Ovary (tissue), 9 donors: ENCODE data around the gene SLC10A1. TPM values are rescaled to one million over a fixed set of nuclear protein-coding genes. Genes with fewer than 3 reads are reported as not detected.
"Not testable (repeated sequence)": the region's sequence is repeated elsewhere in the genome, so short reads cannot be mapped to it uniquely, and the experiment has no call there.

Experiments used
- DNase-seq, 5 donors: peaks; one replicate each; pipeline ENCODE4 v3.0.0-alpha.2; 2019 to 2020
- H3K27ac ChIP-seq, 2 donors: fragments of 200-600 bp; one replicate each; pipeline versions ENCODE4 v1.5.1 to v1.8.0; 2019 to 2022
- H3K27me3 ChIP-seq: fragments of 200-600 bp; one replicate; pipeline ENCODE4 v1.8.0; 2022
- H3K36me3 ChIP-seq: fragments of 200-600 bp; sonication (generic); one replicate; pipeline ENCODE4 v1.5.1; 2019
- H3K4me1 ChIP-seq: one replicate; pipeline ENCODE4 v1.8.1; 2013; ENCODE audit warnings: mild to moderate bottlenecking, moderate library complexity; ENCODE audit not compliant: insufficient read depth
- H3K4me3 ChIP-seq: fragments of 200-600 bp; sonication (generic); one replicate; pipeline ENCODE4 v1.5.1; 2017
- H3K9me3 ChIP-seq, 2 donors: fragments of 200-600 bp in 1 of 2; sonication (generic) in 1 of 2; one replicate each; pipeline versions ENCODE4 v1.5.1 to v1.8.1; 2013 to 2019; ENCODE audit warnings: mild to moderate bottlenecking in 1 of 2, moderate library complexity in 1 of 2
- CTCF ChIP-seq, 3 donors: fragments of 450-650 bp in 2 of 3; fragments of 200-600 bp in 1 of 3; IDR thresholded peaks; one replicate each; pipeline versions ENCODE4 v1.5.1 to v1.8.0; 2016 to 2022; ENCODE audit warnings: antibody characterized with exemption in 3 of 3, mild to moderate bottlenecking in 1 of 3
- EP300 ChIP-seq: sonication (generic); formaldehyde crosslinking; IDR thresholded peaks from one replicate; pipeline ENCODE4 v1.6.1; 2017; ENCODE audit warnings: antibody characterized with exemption
- POLR2A ChIP-seq: fragments of 450-650 bp; IDR thresholded peaks from one replicate; pipeline ENCODE4 v1.6.1; 2017; ENCODE audit warnings: antibody characterized with exemption, mild to moderate bottlenecking, moderate library complexity
- WGBS, 3 donors: extraction: QIAGEN DNeasy Blood & Tissue Kit in 1 of 3; methylation state at CpG; one replicate each; pipeline versions ENCODE4 v1.1.5 to v1.1.7; 2013 to 2017; 5-methylcytosine and 5-hydroxymethylcytosine counted together
- intact Hi-C, 4 donors: fragments of 100-400 bp; cut with DNase I; formaldehyde crosslinking; loops; one replicate each; pipeline versions ENCODE4 v1.11.0 to v1.15.1; 2022 to 2023
- polyA plus RNA-seq, 2 donors: library from polyadenylated mRNA; stranded (reverse); fragments of 200-250 nt in 1 of 2; fragments of 350-450 nt in 1 of 2; fragmentation: Illumina TruSeq in 1 of 2; extraction: RNeasy Lipid Tissue Mini Kit (QIAGEN cat#74804) in 1 of 2; gene quantifications; one replicate each; pipeline ENCODE4 v1.2.3, GENCODE V29; 2013 to 2014
- total RNA-seq, 7 donors: library from RNA; depleted of rRNA in 2 of 7; stranded (reverse); fragments of >200 nt in 2 of 7; fragmentation: NEBNext Ultra II Directional in 3 of 7; extraction: Animal tissue kit (Norgen Biotek cat#: 25700) in 3 of 7; gene quantifications; one replicate each; pipeline versions ENCODE4 v1.1.0 to v1.2.4, GENCODE V29; 2016 to 2023
- donor health status: DM: no; HTN: no; CAD: no; lungs with moderate emphysema.
- donor health status: DM: no; HTN: no; CAD: no.
- donor health status: Bipolar disorder and iron deficiency.
- donor health status: DM: yes; HTN: yes; CAD: no.
- donor health status: DM: no; HTN: no; CAD: no.
- donor health status: DM: yes; HTN: yes; CAD: no.

Gene SLC10A1
- total and polyA plus RNA-seq, 9 donors = not detected

DNA sequence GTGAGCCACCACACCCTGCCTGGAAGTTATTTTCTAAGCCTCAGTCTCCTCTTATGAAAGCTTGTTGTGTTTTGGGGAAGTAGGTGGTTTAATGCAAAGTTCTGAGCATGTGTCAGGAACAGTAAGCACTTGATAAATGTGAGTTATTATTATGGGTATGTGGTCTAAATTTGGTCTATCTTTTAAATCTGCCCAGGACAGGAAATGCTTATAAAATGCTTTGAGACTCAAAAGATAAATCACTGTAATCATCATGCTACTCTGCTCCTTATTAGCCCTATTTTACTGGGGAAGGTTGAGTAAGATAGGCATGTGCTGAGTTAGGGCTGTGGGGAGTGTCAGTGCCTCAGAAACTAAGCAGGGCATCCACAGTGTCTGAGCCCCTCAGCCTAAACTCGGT is 43.2 kb downstream of the SLC10A1 start:
- H3K27ac ChIP-seq = no peak overlapping the region
- no peak for DNase-seq
- intact Hi-C loops = no loop called here
- H3K27me3 ChIP-seq = no peaks in the 10 kb centered on the region
- WGBS, 3 donors = 74 to 80% (median 79%) methylated on average over 1 of the region's 1 CpG
- H3K4me1 ChIP-seq = no peaks in the 10 kb centered on the region
- no peak for TF ChIP-seq EP300
- TF ChIP-seq CTCF (IDR thresholded peaks at IDR 0.05) = no peak
- TF ChIP-seq POLR2A = no peak
- H3K36me3 ChIP-seq = no peaks in the 10 kb centered on the region
- no peak overlapping the region for H3K4me3 ChIP-seq
- no peaks in the 10 kb centered on the region for H3K9me3 ChIP-seq

GRCh38 chr14:69752773-69753172 is 44.3 kb downstream of the SLC10A1 start:
- 42 to 55% (median 48%) methylated on average over 1 of the region's 1 CpG for WGBS, 3 donors
- no peak for DNase-seq
- intact Hi-C loops = no loop called here
- H3K4me1 ChIP-seq = no peaks in the 10 kb centered on the region
- H3K4me3 ChIP-seq = no peak overlapping the region
- TF ChIP-seq CTCF (IDR thresholded peaks at IDR 0.05) (no peak), EP300 (no peak), POLR2A (no peak)
- no peak overlapping the region for H3K27ac ChIP-seq
- no peaks in the 10 kb centered on the region for H3K36me3 ChIP-seq
- H3K9me3 ChIP-seq = no peaks in the 10 kb centered on the region
- no peaks in the 10 kb centered on the region for H3K27me3 ChIP-seq

DNA sequence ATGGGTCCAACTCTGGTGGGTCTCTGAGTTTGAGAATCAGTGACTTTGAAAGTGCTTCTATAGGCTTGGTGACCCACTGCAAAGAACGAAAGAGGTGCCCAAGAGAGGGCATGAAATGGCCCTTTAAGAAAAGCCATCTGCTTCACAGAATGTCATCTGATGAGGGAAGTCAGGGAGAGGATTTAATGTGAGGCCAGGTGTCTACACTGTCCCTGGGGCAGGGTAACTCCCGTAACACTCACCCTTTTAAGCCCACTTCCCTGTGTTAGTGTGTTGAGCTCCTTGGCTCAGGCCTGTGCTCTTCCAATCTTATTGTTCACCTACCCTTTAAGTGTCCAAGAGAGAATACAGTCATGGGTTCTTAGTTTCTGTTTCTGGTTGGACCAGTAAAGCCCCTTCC is 46.5 kb downstream of the SLC10A1 start:
- H3K4me1 ChIP-seq = no peaks in the 10 kb centered on the region
- H3K27me3 ChIP-seq = no peaks in the 10 kb centered on the region
- intact Hi-C loops = no loop called here
- H3K27ac ChIP-seq = no peak overlapping the region
- 96 to 100% (median 98%) methylated on average over 2 of the region's 2 CpGs for WGBS, 3 donors
- H3K4me3 ChIP-seq = no peak overlapping the region
- no peak for DNase-seq
- H3K36me3 ChIP-seq = no peaks in the 10 kb centered on the region
- no peak for TF ChIP-seq EP300
- no peak for TF ChIP-seq CTCF (IDR thresholded peaks at IDR 0.05)
- no peak for TF ChIP-seq POLR2A
- H3K9me3 ChIP-seq = no peaks in the 10 kb centered on the region

DNA sequence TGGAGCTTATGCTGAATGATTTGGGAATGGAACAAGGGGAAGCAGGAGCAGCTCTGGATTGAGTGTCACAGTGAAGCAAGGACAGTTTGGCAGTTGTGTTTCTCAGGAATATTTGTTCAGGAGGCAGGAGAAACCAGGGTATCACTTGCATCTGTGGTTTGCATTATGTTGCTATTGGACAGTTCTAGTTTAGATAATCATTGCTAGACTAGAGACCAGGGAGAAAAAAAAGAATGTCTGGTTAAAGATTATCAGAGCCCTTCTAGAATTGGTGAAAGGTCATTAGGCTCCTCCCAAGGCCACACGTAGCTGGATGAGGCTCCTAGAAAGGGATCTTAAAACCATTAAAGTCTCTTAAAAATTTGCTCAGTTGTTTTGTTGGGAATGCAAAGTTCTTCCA is 47.1 kb downstream of the SLC10A1 start:
- Histone ChIP-seq H3K9me3 (no peaks in the 10 kb centered on the region), H3K4me1 (no peaks in the 10 kb centered on the region), H3K4me3 (no peak overlapping the region), H3K27ac (no peak overlapping the region), H3K27me3 (no peaks in the 10 kb centered on the region), H3K36me3 (no peaks in the 10 kb centered on the region)
- no peak for TF ChIP-seq EP300
- TF ChIP-seq CTCF (IDR thresholded peaks at IDR 0.05) = no peak
- TF ChIP-seq POLR2A = no peak
- WGBS, 3 donors = 56 to 57% (median 56%) methylated on average over 1 of the region's 1 CpG
- intact Hi-C loops = no loop called here
- no peak for DNase-seq

DNA sequence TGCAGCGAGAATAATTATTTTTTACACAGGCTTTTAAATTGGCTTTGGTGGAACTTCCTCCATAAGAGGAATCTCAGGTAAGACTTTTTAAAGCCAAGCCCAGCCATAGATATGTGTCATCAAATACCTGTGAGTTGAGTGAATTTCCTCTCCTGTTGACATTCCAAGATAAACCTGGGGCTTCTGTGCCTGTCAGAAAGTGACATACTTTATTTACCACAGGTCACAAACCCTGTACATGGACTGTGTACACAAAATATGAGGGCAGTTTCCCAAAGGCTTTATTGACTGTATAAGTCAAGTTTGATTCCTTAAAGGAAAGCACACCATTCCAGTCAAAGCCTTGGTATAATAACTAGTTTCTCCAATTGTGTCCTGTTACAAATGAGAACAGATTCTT is 56.0 kb downstream of the SLC10A1 start:
- intact Hi-C loops = no loop called here
- WGBS, 3 donors = 89 to 96% (median 96%) methylated on average over 1 of the region's 1 CpG
- TF ChIP-seq CTCF (IDR thresholded peaks at IDR 0.05) (no peak), EP300 (no peak), POLR2A (no peak)
- no peak overlapping the region for H3K4me3 ChIP-seq
- no peaks in the 10 kb centered on the region for H3K4me1 ChIP-seq
- no peaks in the 10 kb centered on the region for H3K27me3 ChIP-seq
- DNase-seq = no peak
- no peaks in the 10 kb centered on the region for H3K36me3 ChIP-seq
- H3K9me3 ChIP-seq = no peaks in the 10 kb centered on the region
- H3K27ac ChIP-seq = no peak overlapping the region

GRCh38 chr14:69736405-69736804 is 60.6 kb downstream of the SLC10A1 start:
- intact Hi-C loops, H3K36me3 ChIP-seq, H3K9me3 ChIP-seq, H3K27ac ChIP-seq, DNase-seq, H3K4me1 ChIP-seq, H3K27me3 ChIP-seq, H3K4me3 ChIP-seq: not testable (repeated sequence)
- WGBS, 3 donors = 80 to 84% (median 81%) methylated on average over 4 of the region's 4 CpGs

GRCh38 chr14:69731919-69732598 is 65.0 kb downstream of the SLC10A1 start:
- intact Hi-C loops, H3K4me3 ChIP-seq, H3K27me3 ChIP-seq, H3K4me1 ChIP-seq, H3K27ac ChIP-seq, H3K9me3 ChIP-seq, H3K36me3 ChIP-seq, DNase-seq: not testable (repeated sequence)
- 90 to 96% (median 95%) methylated on average over 8 of the region's 8 CpGs for WGBS, 3 donors
